HL-60 (cell line): ENCODE results near the gene PLEKHN1.
A peak's percentile ranks its signal among the peaks of the same experiment; 100 is the strongest.

Experiments used
- DNase-seq, 2 experiments: peaks; one replicate each; pipeline ENCODE4 v3.0.0-alpha.2; 2010 to 2020; ENCODE audit warnings: low read depth in 1 of 2, low spot score in 1 of 2
- H3K27ac ChIP-seq: fragments of 250-450 bp; sonication (Bioruptor Pico); replicated peaks from 2 replicates; pipeline ENCODE4 v1.5.1; 2020; ENCODE audit warnings: mild to moderate bottlenecking, moderate library complexity
- H3K27me3 ChIP-seq: fragments of 250-450 bp; sonication (Bioruptor Pico); 2 replicates; pipeline ENCODE4 v1.5.1; 2021; ENCODE audit warnings: mild to moderate bottlenecking, moderate library complexity; ENCODE audit not compliant: insufficient read depth, poor library complexity, severe bottlenecking
- H3K4me3 ChIP-seq: replicated peaks from 2 replicates; pipeline ENCODE4 v1.5.1; 2011; ENCODE audit warnings: mild to moderate bottlenecking, control low read depth, low read length; ENCODE audit not compliant: insufficient read depth
- CTCF ChIP-seq: IDR thresholded peaks from one replicate; pipeline ENCODE4 v1.5.1; 2011; ENCODE audit warnings: low read length, control low read depth, inconsistent platforms; ENCODE audit not compliant: insufficient read depth
- GABPA ChIP-seq: IDR thresholded peaks from 2 replicates; pipeline ENCODE4 v1.6.1; 2012; ENCODE audit warnings: low read depth
- POLR2AphosphoS5 ChIP-seq: IDR thresholded peaks from 2 replicates; pipeline ENCODE4 v1.6.1; 2012; ENCODE audit warnings: low read depth
- SPI1 ChIP-seq: IDR thresholded peaks from 2 replicates; pipeline ENCODE4 v1.6.1; 2012; ENCODE audit warnings: low read depth, mild to moderate bottlenecking, borderline replicate concordance
- TF ChIP-seq, protein P1 (sequence below): IDR thresholded peaks from 2 replicates; pipeline ENCODE4 v1.6.1; 2012; ENCODE audit warnings: low read depth; ENCODE audit not compliant: insufficient replicate concordance

The PLEKHN1 gene

DNA sequence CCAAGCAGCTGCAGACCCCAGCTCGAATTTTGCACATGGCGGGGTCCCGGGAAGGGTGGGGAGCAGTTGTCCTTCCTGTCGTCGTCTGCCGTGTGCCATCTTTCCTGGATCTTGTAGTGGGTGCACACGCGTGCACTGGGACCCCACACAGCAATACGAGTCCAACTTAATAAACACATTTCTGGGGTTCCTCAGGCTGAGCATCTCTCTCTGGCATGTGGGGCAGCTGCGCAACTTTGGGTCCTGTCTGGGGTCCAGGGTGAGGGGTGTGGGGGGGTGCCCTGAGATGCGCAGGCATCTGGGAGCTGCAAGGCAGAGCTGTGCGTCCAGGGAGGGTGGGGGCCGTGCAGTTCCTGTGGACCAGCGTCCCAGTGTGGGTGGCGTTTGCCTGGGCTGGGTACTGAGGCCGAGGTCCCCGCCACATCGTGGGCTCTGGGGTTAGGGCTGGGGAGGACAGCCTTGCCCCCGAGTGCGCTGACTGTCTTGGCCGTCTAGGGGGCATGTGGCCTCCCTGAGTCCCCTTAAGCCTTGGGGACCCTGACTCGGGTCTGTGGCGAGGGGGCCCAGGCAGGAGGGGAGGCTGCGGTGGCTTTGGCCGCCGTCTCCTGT is 652 bp upstream of the PLEKHN1 start:
- Histone ChIP-seq H3K4me3 (no peak overlapping the region), H3K27me3 (peaks cover 3% of the 10 kb centered on the region), H3K27ac (no peak overlapping the region)
- DNase-seq, result no peak
- TF ChIP-seq GABPA (no peak), CTCF (no peak), POLR2AphosphoS5 (no peak), SPI1 (no peak)
- TF ChIP-seq, protein P1, sequence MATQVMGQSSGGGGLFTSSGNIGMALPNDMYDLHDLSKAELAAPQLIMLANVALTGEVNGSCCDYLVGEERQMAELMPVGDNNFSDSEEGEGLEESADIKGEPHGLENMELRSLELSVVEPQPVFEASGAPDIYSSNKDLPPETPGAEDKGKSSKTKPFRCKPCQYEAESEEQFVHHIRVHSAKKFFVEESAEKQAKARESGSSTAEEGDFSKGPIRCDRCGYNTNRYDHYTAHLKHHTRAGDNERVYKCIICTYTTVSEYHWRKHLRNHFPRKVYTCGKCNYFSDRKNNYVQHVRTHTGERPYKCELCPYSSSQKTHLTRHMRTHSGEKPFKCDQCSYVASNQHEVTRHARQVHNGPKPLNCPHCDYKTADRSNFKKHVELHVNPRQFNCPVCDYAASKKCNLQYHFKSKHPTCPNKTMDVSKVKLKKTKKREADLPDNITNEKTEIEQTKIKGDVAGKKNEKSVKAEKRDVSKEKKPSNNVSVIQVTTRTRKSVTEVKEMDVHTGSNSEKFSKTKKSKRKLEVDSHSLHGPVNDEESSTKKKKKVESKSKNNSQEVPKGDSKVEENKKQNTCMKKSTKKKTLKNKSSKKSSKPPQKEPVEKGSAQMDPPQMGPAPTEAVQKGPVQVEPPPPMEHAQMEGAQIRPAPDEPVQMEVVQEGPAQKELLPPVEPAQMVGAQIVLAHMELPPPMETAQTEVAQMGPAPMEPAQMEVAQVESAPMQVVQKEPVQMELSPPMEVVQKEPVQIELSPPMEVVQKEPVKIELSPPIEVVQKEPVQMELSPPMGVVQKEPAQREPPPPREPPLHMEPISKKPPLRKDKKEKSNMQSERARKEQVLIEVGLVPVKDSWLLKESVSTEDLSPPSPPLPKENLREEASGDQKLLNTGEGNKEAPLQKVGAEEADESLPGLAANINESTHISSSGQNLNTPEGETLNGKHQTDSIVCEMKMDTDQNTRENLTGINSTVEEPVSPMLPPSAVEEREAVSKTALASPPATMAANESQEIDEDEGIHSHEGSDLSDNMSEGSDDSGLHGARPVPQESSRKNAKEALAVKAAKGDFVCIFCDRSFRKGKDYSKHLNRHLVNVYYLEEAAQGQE, result no peak

GRCh38 chr1:966704-967300 is 520 bp downstream of the PLEKHN1 start:
- DNase-seq, result peak in 1 of 2 experiments; percentile 50
- no peak for TF ChIP-seq GABPA
- TF ChIP-seq POLR2AphosphoS5, result no peak
- no peak for TF ChIP-seq CTCF
- no peak for TF ChIP-seq SPI1
- TF ChIP-seq, protein P1, result no peak
- Histone ChIP-seq H3K27ac (no peak overlapping the region), H3K4me3 (peak overlapping the region; percentile 46), H3K27me3 (peaks cover 12% of the 10 kb centered on the region)

- Histone ChIP-seq H3K4me3 (no peak overlapping the region), H3K27ac (no peak overlapping the region), H3K27me3 (peaks cover 17% of the 10 kb centered on the region)
- TF ChIP-seq CTCF (no peak), SPI1 (no peak), GABPA (no peak), POLR2AphosphoS5 (no peak)
- TF ChIP-seq, protein P1, result no peak
- no peak for DNase-seq
Observed at GRCh38 chr1:967466-968343, 1.4 kb downstream of the PLEKHN1 start.
